AML-193 (cell line): ENCODE data around the gene FGFBP2.

Experiments
- DNase-seq, 2 experiments: peaks; one replicate each; lab custom pipeline; 2025; lab: John Stamatoyannopoulos, UW

The FGFBP2 gene

GRCh38 chr4:15968551-15969300, 5.8 kb upstream of the FGFBP2 start:
- no peak for DNase-seq

GRCh38 chr4:15965325-15965724, 2.4 kb upstream of the FGFBP2 start:
- DNase-seq = no peak

- peak in 1 of 2 experiments; percentile 5 for DNase-seq
Measured at GRCh38 chr4:15964159-15964558, 1.2 kb upstream of the FGFBP2 start.

- peak in 1 of 2 experiments; percentile 4 for DNase-seq
Measured at GRCh38 chr4:15963576-15963975, 601 bp upstream of the FGFBP2 start.

GRCh38 chr4:15961781-15962510, 1.0 kb downstream of the FGFBP2 start:
- DNase-seq = no peak

- no peak for DNase-seq
Measured at GRCh38 chr4:15958562-15958961, 4.4 kb downstream of the FGFBP2 start.

- peak; percentile 62 to 73 for DNase-seq
Measured at GRCh38 chr4:15956179-15956850, 6.7 kb downstream of the FGFBP2 start.

- peak; percentile 3 to 13 for DNase-seq
Measured at GRCh38 chr4:15955670-15956069, 7.3 kb downstream of the FGFBP2 start.

- no peak for DNase-seq
Measured at GRCh38 chr4:15953625-15954024, 9.3 kb downstream of the FGFBP2 start.

GRCh38 chr4:15951781-15952180, 11.2 kb downstream of the FGFBP2 start:
- DNase-seq = no peak

GRCh38 chr4:15948826-15949225, 14.1 kb downstream of the FGFBP2 start:
- DNase-seq = no peak

GRCh38 chr4:15947684-15948083, 15.3 kb downstream of the FGFBP2 start:
- DNase-seq = no peak

GRCh38 chr4:15945516-15945915, 17.5 kb downstream of the FGFBP2 start:
- peak; percentile 88 for DNase-seq

GRCh38 chr4:15944895-15945294, 18.1 kb downstream of the FGFBP2 start:
- no peak for DNase-seq

GRCh38 chr4:15942283-15942682, 20.7 kb downstream of the FGFBP2 start:
- no peak for DNase-seq

GRCh38 chr4:15938640-15939039, 24.3 kb downstream of the FGFBP2 start, which contains the start of gene FGFBP1:
TSS of gene FGFBP1 (minus strand) at chr4:15938740. CDS start at chr4:15936632, 2,108 bp downstream.
- DNase-seq = no peak

- DNase-seq = no peak
Measured at GRCh38 chr4:15938182-15938581, 24.8 kb downstream of the FGFBP2 start.

- DNase-seq = no peak
Measured at GRCh38 chr4:15936495-15936894, 26.5 kb downstream of the FGFBP2 start.

- no peak for DNase-seq
Measured at GRCh38 chr4:15935504-15936402, 27.2 kb downstream of the FGFBP2 start.

GRCh38 chr4:15934259-15934658, 28.7 kb downstream of the FGFBP2 start:
- DNase-seq = no peak

GRCh38 chr4:15931451-15932210, 31.3 kb downstream of the FGFBP2 start:
- no peak for DNase-seq
